Measurements from ENCODE around the gene PCGF3.
"Not testable (repeated sequence)": the region's sequence is repeated elsewhere in the genome, so short reads cannot be mapped to it uniquely, and the experiment has no call there.

PCGF3 gene

GRCh38 chr4:744212-744841 is 38.7 kb downstream of the PCGF3 start:
- DNase-seq = no peak

DNA sequence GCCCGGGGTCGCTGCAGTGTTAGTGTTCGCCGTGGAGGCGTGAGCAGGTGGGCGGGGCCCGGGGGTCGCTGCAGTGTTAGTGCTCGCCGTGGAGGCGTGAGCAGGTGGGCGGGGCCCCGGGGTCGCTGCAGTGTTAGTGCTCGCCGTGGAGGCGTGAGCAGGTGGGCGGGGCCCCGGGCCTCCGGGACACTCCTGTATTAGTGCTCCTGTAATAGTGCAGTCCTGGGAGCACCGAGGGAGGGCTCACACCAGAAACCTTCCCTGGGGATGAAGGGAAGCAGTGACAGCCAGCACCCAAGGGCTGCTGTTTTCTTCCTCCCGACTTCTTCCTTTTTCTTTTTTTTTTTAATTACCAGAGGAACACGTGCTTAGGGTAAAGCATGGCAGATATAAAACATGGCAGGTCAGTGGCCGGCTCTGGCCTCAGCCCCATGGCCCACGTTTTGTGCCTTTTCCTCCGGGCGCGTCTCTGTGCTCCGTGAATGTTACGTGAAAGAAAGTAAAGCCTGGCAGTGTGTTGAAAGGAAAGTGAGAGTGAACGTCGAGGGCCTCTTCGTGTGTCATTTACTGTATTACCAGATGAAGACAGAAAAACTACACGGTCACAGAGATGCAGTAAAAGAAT is 42.0 kb downstream of the PCGF3 start:
- DNase-seq = no peak

GRCh38 chr4:748461-748860 is 42.8 kb downstream of the PCGF3 start:
- no peak for DNase-seq

- DNase-seq = no peak
These were observed 44.4 kb downstream of the PCGF3 start for GRCh38 chr4:749698-750666.

DNA sequence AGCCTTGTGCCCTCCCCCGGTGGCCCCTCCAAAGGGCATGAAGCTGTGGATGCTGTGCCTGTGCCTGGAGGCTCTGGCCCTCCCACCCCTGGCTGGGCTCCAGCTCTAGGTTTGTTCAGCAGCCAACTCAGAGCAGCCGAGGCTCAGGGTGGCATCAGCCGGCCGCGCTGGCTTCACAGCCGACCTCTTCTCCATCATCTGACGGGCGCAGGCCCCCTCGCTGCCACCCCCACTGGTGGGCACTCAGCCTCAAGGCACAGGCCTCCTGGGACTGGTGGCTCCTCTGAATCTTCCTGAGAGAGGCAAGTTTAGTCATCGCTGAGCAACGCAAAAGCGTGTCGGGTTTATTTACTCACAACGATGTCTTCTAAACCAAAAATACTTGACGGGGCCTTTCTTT is 46.0 kb downstream of the PCGF3 start:
- DNase-seq = no peak

- DNase-seq = no peak
These were observed 46.7 kb downstream of the PCGF3 start for GRCh38 chr4:752196-752861.

GRCh38 chr4:753186-753585 is 47.6 kb downstream of the PCGF3 start:
- DNase-seq = not testable (repeated sequence)

GRCh38 chr4:754221-755120 is 48.8 kb downstream of the PCGF3 start:
- DNase-seq = no peak

- DNase-seq = no peak
These were observed 51.5 kb downstream of the PCGF3 start for GRCh38 chr4:757111-757510.

DNA sequence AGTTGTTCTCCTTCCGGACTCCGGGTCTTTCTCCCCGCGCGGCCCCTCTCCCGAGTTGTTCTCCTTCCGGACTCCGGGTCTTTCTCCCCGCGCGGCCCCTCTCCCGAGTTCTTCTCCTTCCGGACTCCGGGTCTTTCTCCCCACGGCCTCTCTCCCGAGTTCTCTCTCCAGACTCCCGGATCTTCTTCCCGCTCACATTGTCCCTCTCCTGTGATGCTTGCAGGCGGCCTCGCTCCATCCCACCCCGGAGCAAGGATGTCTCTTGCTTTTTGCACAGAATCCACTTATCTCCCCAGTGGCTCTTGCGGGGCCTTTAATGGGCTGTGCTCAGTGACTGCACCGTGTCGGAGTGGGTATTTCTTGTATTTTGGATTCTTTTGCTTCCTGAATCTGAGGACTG is 54.2 kb downstream of the PCGF3 start:
- not testable (repeated sequence) for DNase-seq

GRCh38 chr4:760616-761015 is 55.0 kb downstream of the PCGF3 start:
- no peak for DNase-seq

DNA sequence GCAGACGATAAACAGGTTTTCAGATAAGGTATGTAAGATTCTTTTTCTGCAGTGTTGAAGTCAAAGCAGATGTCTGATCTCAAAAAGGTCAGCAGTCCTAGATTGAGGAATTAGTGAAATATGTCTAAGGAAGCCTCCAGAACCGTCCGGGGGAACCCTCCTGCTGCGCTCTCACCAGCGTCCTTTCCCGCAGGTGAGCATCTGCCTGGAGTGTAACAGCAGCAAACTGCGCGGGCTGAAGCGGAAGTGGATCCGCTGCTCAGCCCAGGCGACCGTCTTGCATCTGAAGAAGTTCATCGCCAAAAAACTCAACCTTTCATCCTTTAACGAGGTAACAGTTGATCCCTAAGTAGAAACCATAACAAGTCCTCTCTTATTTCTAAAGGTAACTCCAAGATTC is 55.5 kb downstream of the PCGF3 start:
- DNase-seq = no peak

DNA sequence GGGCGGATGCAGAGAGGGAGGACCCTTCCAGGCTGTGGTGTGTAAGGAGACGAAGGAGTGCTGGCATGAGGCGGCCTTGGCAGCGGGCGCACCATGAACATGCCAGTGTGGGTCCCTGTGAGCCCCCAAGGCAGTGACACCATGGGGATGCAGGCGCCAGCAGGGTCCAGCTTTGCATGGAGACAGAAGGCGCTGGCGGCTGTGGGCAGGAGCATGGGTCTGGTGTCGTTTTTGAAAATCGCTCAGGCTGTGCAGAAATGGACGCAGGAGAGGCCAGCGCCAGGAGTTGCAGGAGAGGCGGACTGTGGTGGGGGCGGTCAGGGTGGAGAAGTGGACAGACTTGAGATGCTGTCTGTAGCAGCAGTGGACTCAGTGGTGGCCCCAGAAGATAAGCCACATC is 56.1 kb downstream of the PCGF3 start:
- no peak for DNase-seq

DNA sequence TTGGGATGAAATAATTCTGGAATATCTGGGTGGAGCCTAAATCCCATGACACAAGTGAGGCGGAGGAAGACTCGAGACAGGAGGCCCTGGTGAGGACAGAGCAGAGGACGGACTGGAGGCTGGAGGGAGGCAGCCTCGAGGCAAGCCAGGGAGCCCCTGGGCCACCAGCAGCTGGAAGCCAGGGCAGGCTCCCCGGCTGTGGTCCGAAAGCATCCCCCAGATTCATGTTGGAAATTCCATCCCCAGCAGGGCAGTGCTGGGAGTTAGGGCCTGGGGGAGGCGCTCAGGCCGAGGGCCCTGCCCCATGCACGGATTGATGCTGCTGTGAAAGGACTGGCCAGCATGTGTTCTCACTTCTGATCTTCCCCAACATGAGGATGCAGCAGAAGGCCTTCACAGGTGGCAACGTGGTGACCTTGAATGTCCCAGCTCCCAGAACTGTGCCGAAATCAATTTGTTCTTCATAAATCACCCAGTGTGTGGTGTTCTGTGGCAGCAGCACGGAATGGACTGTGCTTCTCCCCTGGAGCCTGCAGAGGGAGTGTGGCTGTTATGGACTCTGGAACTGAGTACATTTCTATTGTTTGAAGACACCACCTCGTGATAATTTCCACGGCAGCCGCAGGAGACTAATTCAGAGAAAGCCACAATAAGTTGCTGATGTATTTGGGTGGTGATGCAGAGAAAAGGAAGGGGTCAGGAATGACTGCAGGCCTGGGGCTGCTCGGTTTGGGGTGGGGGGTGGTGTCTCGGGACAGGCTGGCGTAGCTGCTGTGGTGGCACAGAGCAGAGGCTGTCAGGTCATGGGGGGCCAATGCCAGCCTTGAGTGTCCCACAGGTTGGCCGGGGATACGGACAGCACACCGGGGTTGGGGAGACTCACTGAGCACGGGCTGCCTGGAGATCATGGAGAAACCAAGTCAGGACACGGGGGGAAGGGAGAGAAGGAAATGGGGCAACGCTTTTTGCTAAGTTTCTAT is 56.9 kb downstream of the PCGF3 start:
- DNase-seq = peak; percentile 52

DNA sequence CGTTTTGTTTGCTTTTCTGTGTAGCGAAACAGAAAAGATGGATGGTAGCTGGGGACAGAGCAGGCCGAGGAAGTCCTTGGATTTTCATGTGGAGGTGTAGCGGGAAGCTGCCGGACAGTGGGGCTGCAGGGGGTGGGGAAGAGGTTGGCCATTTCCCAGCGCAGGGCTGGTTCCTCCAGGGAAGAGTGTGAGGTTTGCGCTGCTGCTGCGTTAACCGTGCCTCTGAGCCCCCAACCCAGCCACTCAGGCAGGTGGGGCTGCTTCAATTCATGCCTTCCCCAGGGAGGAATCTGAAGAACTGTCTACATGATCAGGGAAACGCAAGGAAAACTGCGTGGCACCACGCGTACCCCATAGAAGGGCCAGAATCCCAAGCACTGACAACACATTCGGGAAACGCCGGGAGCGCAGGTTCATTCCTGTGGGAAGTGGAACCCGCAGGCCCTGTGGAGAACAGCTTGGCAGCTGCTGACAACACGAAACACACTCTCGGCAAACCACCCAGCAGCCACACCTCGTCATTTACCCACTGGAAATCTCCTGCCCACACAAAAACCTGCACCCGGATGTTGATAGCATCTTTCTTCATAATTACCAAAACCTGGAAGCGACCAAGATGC is 57.7 kb downstream of the PCGF3 start:
- no peak for DNase-seq

- no peak for DNase-seq
These were observed 58.3 kb downstream of the PCGF3 start for GRCh38 chr4:763922-764321.

GRCh38 chr4:764405-765169 is 59.0 kb downstream of the PCGF3 start:
- DNase-seq = no peak

- DNase-seq = no peak
These were observed 60.5 kb downstream of the PCGF3 start for GRCh38 chr4:766152-766515.

DNA sequence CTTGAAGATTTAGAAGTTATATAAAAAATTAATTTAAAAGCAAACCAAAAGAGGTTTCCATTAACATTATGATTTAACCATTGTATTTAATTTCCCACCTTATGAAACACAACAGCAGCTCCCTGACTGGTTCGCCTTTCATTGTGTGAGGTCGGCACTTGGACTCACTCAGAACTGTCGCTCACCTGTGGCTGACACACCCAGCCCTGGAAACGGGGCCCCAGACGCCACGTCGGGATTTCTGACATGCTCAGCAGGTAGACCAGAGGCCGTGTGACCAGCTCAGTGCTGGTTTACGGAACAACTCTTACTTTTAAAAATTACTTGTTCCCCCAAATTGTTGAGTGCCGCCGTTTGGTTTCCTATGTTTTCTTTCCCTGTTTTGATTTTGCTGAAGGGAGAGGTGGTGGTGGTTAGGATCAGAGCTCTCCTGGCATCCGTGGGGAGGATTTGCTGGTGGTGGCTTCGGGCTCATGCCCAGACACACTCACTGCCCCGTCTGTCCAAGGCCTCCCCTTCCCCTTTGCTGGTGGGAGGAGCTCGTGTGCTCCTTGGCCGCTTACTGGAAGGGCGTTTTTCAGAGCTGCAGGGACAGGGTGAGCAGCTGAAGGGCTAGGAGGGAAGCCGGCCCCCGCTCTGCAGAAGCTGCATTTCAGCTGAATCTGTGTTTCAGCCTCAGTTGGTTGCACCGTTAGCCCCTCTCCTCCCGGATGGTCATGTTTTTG is 61.1 kb downstream of the PCGF3 start:
- no peak for DNase-seq

Data from hematopoietic multipotent progenitor cell treated with erythropoietin and hydrocortisone succinate and interleukin-3 and kit ligand, for 6 days (in vitro differentiated cells).